H1 (cell line): Measurements from ENCODE around the gene GNB1. TPM values are rescaled to one million over a fixed set of nuclear protein-coding genes. Genes with fewer than 3 reads are reported as not detected.

Experiments used
- CTCF ChIA-PET: fragments of 300-600 bp; sonication (Branson Sonifier 250); formaldehyde crosslinking; loops from one replicate; lab custom pipeline; 2021; ENCODE audit not compliant: partially characterized antibody; lab: Charles Lee
- POLR2A ChIA-PET: fragments of 300-600 bp; sonication (Branson Sonifier 250); formaldehyde crosslinking; loops from one replicate; lab custom pipeline; 2021; ENCODE audit warnings: inconsistent platforms; ENCODE audit not compliant: partially characterized antibody; lab: Charles Lee
- DNase-seq, 2 experiments: peaks; one replicate each; pipeline versions ENCODE4 v3.0.0 to v3.0.0-alpha.2; 2010 to 2022; ENCODE audit warnings: low spot score in 2 of 2, low read depth in 1 of 2, mixed read lengths in 1 of 2
- FAIRE-seq: peaks from 2 replicates; lab custom pipeline; 2011; peaks lifted over from hg19 to GRCh38; lab: Jason Lieb, UNC
- H2AFZ ChIP-seq: 2 replicates; pipeline ENCODE4 v1.8.1; 2012; ENCODE audit warnings: low read length, inconsistent platforms
- H2AK5ac ChIP-seq: 2 replicates; pipeline ENCODE4 v1.6.1; 2013; ENCODE audit warnings: low read depth, low read length
- H2BK120ac ChIP-seq: replicated peaks from 2 replicates; pipeline ENCODE3; 2013; ENCODE audit warnings: low read depth, low read length, inconsistent platforms
- H2BK12ac ChIP-seq: 2 replicates; pipeline ENCODE4 v1.6.1; 2013; ENCODE audit warnings: low read depth, low read length
- H2BK15ac ChIP-seq: 2 replicates; pipeline ENCODE4 v1.6.1; 2013; ENCODE audit warnings: low read length
- H2BK20ac ChIP-seq: 2 replicates; pipeline ENCODE4 v1.6.1; 2013; ENCODE audit warnings: low read length
- H2BK5ac ChIP-seq: 2 replicates; pipeline ENCODE4 v1.6.1; 2013; ENCODE audit warnings: low read depth, low read length
- H3K14ac ChIP-seq: 2 replicates; pipeline ENCODE4 v1.6.1; 2013; ENCODE audit warnings: inconsistent platforms; ENCODE audit not compliant: insufficient read length
- H3K18ac ChIP-seq: 2 replicates; pipeline ENCODE4 v1.6.1; 2013; ENCODE audit warnings: low read length; ENCODE audit errors: extremely low read depth
- H3K23ac ChIP-seq: 2 replicates; pipeline ENCODE4 v1.6.1; 2013; ENCODE audit warnings: inconsistent platforms; ENCODE audit not compliant: insufficient read length
- H3K23me2 ChIP-seq: 2 replicates; pipeline ENCODE4 v1.6.1; 2013; ENCODE audit warnings: low read depth, low read length
- H3K27ac ChIP-seq: 2 replicates; pipeline ENCODE4 v1.6.1; 2011; ENCODE audit warnings: low read depth, low read length, inconsistent platforms
- H3K27me3 ChIP-seq, 4 experiments: replicated peaks in 1 of 4; 1 replicate in 1 of 4; 2 replicates in 3 of 4; pipeline versions ENCODE4 v1.6.1 to v1.8.1; 2011 to 2013; ENCODE audit warnings: low read length in 3 of 4, mild to moderate bottlenecking in 3 of 4, inconsistent platforms in 2 of 4, mixed read lengths in 2 of 4, moderate library complexity in 1 of 4; ENCODE audit not compliant: control insufficient read depth in 3 of 4, insufficient read depth in 3 of 4; ENCODE audit errors: extremely low read depth in 1 of 4
- H3K36me3 ChIP-seq, 4 experiments: 2 replicates each; pipeline versions ENCODE4 v1.6.1 to v1.8.1; 2011 to 2013; ENCODE audit warnings: mild to moderate bottlenecking in 4 of 4, low read length in 3 of 4, moderate library complexity in 2 of 4, control low read depth in 1 of 4, inconsistent platforms in 1 of 4; ENCODE audit not compliant: insufficient read depth in 4 of 4, control insufficient read depth in 2 of 4
- H3K4ac ChIP-seq: replicated peaks from 2 replicates; pipeline ENCODE3; 2013; ENCODE audit warnings: low read length, low read depth, mixed read lengths, inconsistent platforms; ENCODE audit not compliant: insufficient read length
- H3K4me1 ChIP-seq, 4 experiments: replicated peaks in 1 of 4; 1 replicate in 1 of 4; 2 replicates in 3 of 4; pipeline versions ENCODE4 v1.6.1 to v1.8.1; 2011 to 2013; ENCODE audit warnings: low read length in 3 of 4, inconsistent platforms in 2 of 4, mixed read lengths in 1 of 4; ENCODE audit not compliant: insufficient read depth in 4 of 4, control insufficient read depth in 3 of 4
- H3K4me2 ChIP-seq, 2 experiments: 2 replicates each; pipeline versions ENCODE4 v1.6.1 to v1.8.1; 2011 to 2013; ENCODE audit warnings: low read depth in 2 of 2, low read length in 2 of 2, control low read depth in 1 of 2, inconsistent platforms in 1 of 2, mild to moderate bottlenecking in 1 of 2; ENCODE audit not compliant: insufficient read depth in 1 of 2
- H3K4me3 ChIP-seq, 4 experiments: fragments of 200-600, 300-600 bp in 1 of 4; sonication (generic), shearing (Covaris generic), sonication (Bioruptor Twin) in 1 of 4; 2 replicates each; pipeline versions ENCODE4 v1.5.1 to v1.8.1; 2011 to 2016; ENCODE audit warnings: low read length in 4 of 4, low read depth in 3 of 4, control low read depth in 2 of 4, inconsistent platforms in 2 of 4, mild to moderate bottlenecking in 2 of 4, mixed read lengths in 1 of 4, moderate library complexity in 1 of 4; ENCODE audit not compliant: insufficient read depth in 2 of 4; ENCODE audit errors: extremely low read depth in 1 of 4
- H3K56ac ChIP-seq: replicated peaks from 2 replicates; pipeline ENCODE3; 2013; ENCODE audit warnings: low read depth, mild to moderate bottlenecking, mixed read lengths, low read length, inconsistent platforms; ENCODE audit not compliant: insufficient read length
- H3K79me1 ChIP-seq: 2 replicates; pipeline ENCODE4 v1.6.1; 2013; ENCODE audit warnings: low read depth, low read length, control low read depth
- H3K79me2 ChIP-seq, 2 experiments: 2 replicates each; pipeline versions ENCODE4 v1.6.1 to v1.8.1; 2012 to 2013; ENCODE audit warnings: low read length in 2 of 2, mild to moderate bottlenecking in 2 of 2, inconsistent platforms in 1 of 2; ENCODE audit not compliant: insufficient read depth in 2 of 2, control insufficient read depth in 1 of 2
- H3K9ac ChIP-seq, 4 experiments: replicated peaks in 1 of 4; 1 replicate in 1 of 4; 2 replicates in 3 of 4; pipeline versions ENCODE4 v1.6.1 to v1.8.1; 2011 to 2013; ENCODE audit warnings: low read depth in 3 of 4, low read length in 3 of 4, control low read depth in 2 of 4, mild to moderate bottlenecking in 2 of 4, moderate library complexity in 2 of 4, inconsistent platforms in 1 of 4; ENCODE audit errors: extremely low read depth in 1 of 4
- H3K9me3 ChIP-seq, 2 experiments: 2 replicates each; pipeline versions ENCODE4 v1.6.1 to v1.8.1; 2012 to 2013; ENCODE audit warnings: mild to moderate bottlenecking in 2 of 2, moderate library complexity in 2 of 2, control low read depth in 1 of 2, inconsistent platforms in 1 of 2, low read depth in 1 of 2, low read length in 1 of 2, mixed read lengths in 1 of 2; ENCODE audit not compliant: insufficient read depth in 2 of 2
- H4K20me1 ChIP-seq, 2 experiments: replicated peaks in 1 of 2; 2 replicates each; pipeline versions ENCODE3 to v1.8.1; 2011 to 2013; ENCODE audit warnings: inconsistent platforms in 2 of 2, low read length in 2 of 2, mild to moderate bottlenecking in 1 of 2; ENCODE audit not compliant: insufficient read depth in 2 of 2, control insufficient read depth in 1 of 2
- H4K5ac ChIP-seq: 2 replicates; pipeline ENCODE4 v1.6.1; 2013; ENCODE audit warnings: low read length, low read depth, mixed read lengths, inconsistent platforms; ENCODE audit not compliant: insufficient read length
- H4K8ac ChIP-seq: 2 replicates; pipeline ENCODE4 v1.8.0; 2013; ENCODE audit warnings: mild to moderate bottlenecking, moderate library complexity, low read length, inconsistent platforms; ENCODE audit not compliant: insufficient read depth; ENCODE audit errors: extremely low read depth
- H4K91ac ChIP-seq: replicated peaks from 2 replicates; pipeline ENCODE3; 2013; ENCODE audit warnings: low read length, mixed read lengths, inconsistent platforms; ENCODE audit not compliant: insufficient read length
- ASH2L ChIP-seq: fragments of 200-600, 300-600 bp; sonication (generic); IDR thresholded peaks from one replicate; pipeline ENCODE4 v1.7.1; 2017; ENCODE audit warnings: low read length
- ATF3 ChIP-seq: IDR thresholded peaks from 2 replicates; pipeline ENCODE4 v1.6.1; 2011; ENCODE audit warnings: low read depth, mild to moderate bottlenecking, low read length; ENCODE audit not compliant: insufficient read depth
- BCL11A ChIP-seq, 2 experiments: IDR thresholded peaks; one replicate each; pipeline ENCODE4 v1.6.1; 2011; ENCODE audit warnings: low read depth in 2 of 2, low read length in 2 of 2, mild to moderate bottlenecking in 2 of 2
- CEBPB ChIP-seq: IDR thresholded peaks from 2 replicates; pipeline ENCODE4 v1.6.1; 2012; ENCODE audit warnings: low read depth, low read length
- CTCF ChIP-seq, 3 experiments: IDR thresholded peaks; 1 replicate in 2 of 3; 2 replicates in 1 of 3; pipeline versions ENCODE4 v1.5.1 to v1.6.1; 2011; ENCODE audit warnings: low read length in 3 of 3, mild to moderate bottlenecking in 3 of 3, inconsistent platforms in 2 of 3, low read depth in 1 of 3, moderate library complexity in 1 of 3; ENCODE audit not compliant: insufficient read depth in 1 of 3; ENCODE audit errors: control extremely low read depth in 1 of 3
- HDAC6 ChIP-seq: IDR thresholded peaks from one replicate; pipeline ENCODE4 v1.7.1; 2012; ENCODE audit warnings: low read depth, mild to moderate bottlenecking, inconsistent platforms, low read length, moderate library complexity
- JUND ChIP-seq: IDR thresholded peaks from 2 replicates; pipeline ENCODE4 v1.6.1; 2011; ENCODE audit warnings: mild to moderate bottlenecking, improper control_type of control experiment, low read length
- SP2 ChIP-seq: IDR thresholded peaks from 2 replicates; pipeline ENCODE4 v1.6.1; 2012; ENCODE audit warnings: mild to moderate bottlenecking, low read length, inconsistent platforms
- WGBS, 2 experiments: shearing (Covaris generic) in 1 of 2; methylation state at CpG; one replicate each; pipeline versions ENCODE4 v1.1.6 to v1.1.7; 2013 to 2015; ENCODE audit warnings: low lambda C conversion rate in 2 of 2, mixed read lengths in 2 of 2, inconsistent platforms in 1 of 2, low coverage in 1 of 2, missing lambda C conversion rate in 1 of 2; ENCODE audit not compliant: insufficient replicate concordance in 2 of 2, insufficient coverage in 1 of 2, insufficient read length in 1 of 2; ENCODE audit errors: extremely low coverage in 1 of 2, missing lambda C conversion rate in 1 of 2; 5-methylcytosine and 5-hydroxymethylcytosine counted together
- polyA plus RNA-seq, 7 experiments: library from polyadenylated mRNA; depleted of rRNA in 3 of 7; stranded (reverse) in 5 of 7; unstranded in 2 of 7; fragments of >200 nt in 5 of 7; fragments of 200-250 nt in 2 of 7; gene quantifications; 1 replicate in 5 of 7; 2 replicates in 1 of 7; 4 replicates in 1 of 7; pipeline versions ENCODE4 v1.2.1 to v1.2.3, GENCODE V29; 2011 to 2013; ENCODE audit warnings: missing spikeins in 2 of 7, mixed read lengths in 2 of 7
- total RNA-seq: library from RNA; stranded (reverse); fragmentation: NEBNext Ultra II Directional; extraction: Animal tissue kit (Norgen Biotek cat#: 25700); gene quantifications from 2 replicates; pipeline ENCODE4 v1.2.1, GENCODE V29; 2021

GNB1 gene
- total and polyA plus RNA-seq, 2 of the 8 experiments (the other 6 are each of a cell fraction or from before 2014, with no cell fraction given) = 343 to 382 TPM

- 0 out of 2 replicates have a peak overlapping the region, but pooled peaks have one; percentile 40 for H2BK15ac ChIP-seq
- H4K8ac ChIP-seq = no peak overlapping the region
- peak in 1 of 2 experiments; percentile 89 for DNase-seq
- 38% methylated on average over 15 of the region's 15 CpGs; no CpG with 5 or more reads in 1 of the 2 experiments for whole genome bisulfite sequencing, 2 experiments
- no peak overlapping the region for H2AK5ac ChIP-seq
- no peak overlapping the region for H2BK12ac ChIP-seq
- no peak overlapping the region for H2AFZ ChIP-seq
- no peak overlapping the region for H3K4ac ChIP-seq
- ChIA-PET POLR2A (interaction anchor here (0.8 to 1.4 kb wide), 5 partner anchors 8 to 124 kb away, joined by 3 to 4 read pairs (median 3); partner anchors contain the start of gene CALML6), CTCF (interaction anchor here (0.6 to 9.7 kb wide), 40 partner anchors 9 to 154 kb away, joined by 3 to 74 read pairs (median 6); no protein-coding TSS in a partner anchor)
- no peaks in the 10 kb centered on the region for H3K79me1 ChIP-seq
- no peaks in the 10 kb centered on the region for H3K36me3 ChIP-seq
- no peak overlapping the region for H3K4me3 ChIP-seq
- FAIRE-seq = peak; percentile 83
- peak overlapping the region; percentile 32; the same call in 1 of the 2 replicates for H3K18ac ChIP-seq
- H3K9me3 ChIP-seq = no peaks in the 10 kb centered on the region
- no peak overlapping the region for H3K9ac ChIP-seq
- no peak overlapping the region for H2BK120ac ChIP-seq
- no peak overlapping the region for H3K27ac ChIP-seq
- H4K20me1 ChIP-seq = no peaks in the 10 kb centered on the region
- H3K23me2 ChIP-seq = peaks cover 5% of the 10 kb centered on the region; the same call in 1 of the 2 replicates
- no peak overlapping the region for H4K5ac ChIP-seq
- H3K4me2 ChIP-seq = no peak overlapping the region
- no peaks in the 10 kb centered on the region for H3K79me2 ChIP-seq
- no peak overlapping the region for H3K23ac ChIP-seq
- no peak overlapping the region for H3K56ac ChIP-seq
- peak overlapping the region; percentile 89 for H4K91ac ChIP-seq
- no peaks in the 10 kb centered on the region; a peak in 1 of 7 replicates for H3K27me3 ChIP-seq
- H2BK5ac ChIP-seq = peak overlapping the region; percentile 60; the same call in 1 of the 2 replicates
- peak overlapping the region; percentile 77; the same call in 1 of the 2 replicates for H2BK20ac ChIP-seq
- H3K4me1 ChIP-seq = peaks cover 0 to 10% (median 5%) of the 10 kb centered on the region in 4 experiments; a peak in 5 of 7 replicates
- H3K14ac ChIP-seq = no peak overlapping the region
- TF ChIP-seq JUND = no peak
- TF ChIP-seq ASH2L = no peak
- no peak for TF ChIP-seq HDAC6
- no peak for TF ChIP-seq SP2
- TF ChIP-seq CEBPB = no peak
- no peak for TF ChIP-seq BCL11A (IDR thresholded peaks at IDR 0.05; ENCODE audit: low read depth in 2 of 2, low read length in 2 of 2)
- TF ChIP-seq CTCF (IDR thresholded peaks at IDR 0.05; ENCODE audit: control extremely low read depth in 1 of 3, insufficient read depth in 1 of 3, low read depth in 1 of 3, low read length in 3 of 3) = peak in 2 of 3 experiments; percentile 93 to 99; a peak in 3 of 4 replicates
- no peak for TF ChIP-seq ATF3
Observed at GRCh38 chr1:1906185-1907097, 15.6 kb upstream of the GNB1 start.
